Islet of Langerhans (tissue), 1 donor: Measurements from ENCODE around the gene LCP2.

ENCODE experiments used
- FAIRE-seq: peaks from one replicate; lab custom pipeline; 2011; peaks lifted over from hg19 to GRCh38; lab: Jason Lieb, UNC

LCP2 gene

DNA sequence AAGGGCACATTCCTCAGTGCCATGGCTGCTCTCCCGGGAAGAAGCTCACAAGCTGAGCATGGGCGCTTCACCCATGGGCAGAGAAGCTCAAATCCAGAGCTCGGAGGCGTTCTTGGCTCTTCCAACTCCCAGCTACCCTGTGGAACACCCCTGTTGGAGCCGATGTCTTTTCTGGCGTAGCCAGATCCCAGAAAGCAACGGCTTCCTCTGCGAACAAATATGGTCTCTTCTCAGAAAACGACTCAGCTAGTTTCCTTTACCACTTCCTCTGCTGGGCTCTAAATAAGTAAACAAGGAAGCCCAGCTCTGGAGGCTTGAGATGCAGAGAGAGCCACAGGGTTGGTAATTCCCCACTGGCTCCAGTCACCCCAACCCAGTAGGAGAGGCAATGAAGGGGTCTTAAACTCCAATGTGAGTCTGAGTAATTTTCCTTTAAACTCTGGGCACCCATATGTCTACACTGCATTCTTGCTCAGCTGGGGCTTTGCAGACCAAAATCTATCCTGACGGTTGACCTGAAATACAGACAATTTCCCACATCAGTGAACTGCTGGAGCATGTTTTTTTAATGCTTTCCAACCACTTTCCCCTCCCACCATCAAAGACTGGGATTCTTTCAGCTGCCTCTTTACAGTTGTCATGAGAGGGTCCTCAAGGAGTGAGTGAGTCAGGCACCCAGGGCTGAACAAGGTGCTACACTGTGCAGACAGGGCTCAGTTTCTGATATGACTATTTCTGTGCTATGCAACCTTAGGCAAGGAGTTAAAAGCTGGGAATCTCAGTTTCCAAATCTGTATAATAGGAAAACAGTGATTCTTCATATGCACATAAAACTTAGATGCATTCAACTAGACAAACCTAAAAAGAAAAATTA lies at the start of gene LCP2:
TSS of gene LCP2 (minus strand) at position 189 of the 874 bp plus-strand sequence. CDS start at position 23, 166 bp downstream.
- no peak for FAIRE-seq

DNA sequence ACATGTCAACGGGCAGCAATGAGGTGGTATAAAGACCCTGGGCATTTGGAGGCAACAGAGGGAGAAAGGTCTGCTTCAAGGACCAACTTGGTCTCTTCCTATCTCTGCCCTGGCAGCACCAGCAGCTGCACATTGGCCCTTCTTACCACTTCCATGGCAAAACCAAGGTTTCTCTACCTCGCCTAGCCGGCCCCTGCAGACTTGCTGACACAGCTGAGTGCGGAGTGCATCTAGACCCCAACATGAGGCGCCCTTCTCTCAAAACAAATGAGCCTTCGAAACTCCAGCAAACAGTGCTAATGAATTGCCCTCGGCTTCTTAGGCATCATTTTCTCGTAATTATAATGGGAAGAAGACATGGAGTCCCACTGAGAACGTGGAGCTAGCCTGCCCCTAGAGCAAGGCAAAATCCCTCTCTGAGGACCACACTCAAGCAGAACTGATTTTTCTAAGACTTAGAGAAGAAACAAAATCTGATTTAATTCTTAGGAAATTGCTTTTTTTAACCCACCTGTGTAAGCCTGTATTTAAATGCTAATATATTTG lies 49.5 kb upstream of the LCP2 start:
- FAIRE-seq, result no peak

DNA sequence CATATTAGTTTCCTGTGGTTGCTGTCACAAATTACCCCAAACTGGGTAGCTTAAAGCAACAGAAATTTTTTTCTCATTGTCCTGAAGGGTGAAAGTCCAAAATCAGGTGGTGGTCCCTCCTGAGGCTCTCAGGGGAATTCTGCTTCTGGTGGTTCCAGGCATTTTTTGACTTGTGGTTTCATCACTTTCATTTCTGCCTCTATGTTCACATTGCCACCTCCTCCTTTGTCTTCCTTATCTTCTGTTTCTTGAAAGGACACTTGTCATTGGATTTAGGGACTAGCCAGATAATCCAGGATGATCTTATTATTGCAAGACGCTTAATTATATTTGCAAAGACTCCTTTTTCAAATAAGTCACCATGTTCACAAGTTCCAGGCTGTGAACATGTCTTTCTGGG lies 48.4 kb upstream of the LCP2 start:
- no peak for FAIRE-seq

DNA sequence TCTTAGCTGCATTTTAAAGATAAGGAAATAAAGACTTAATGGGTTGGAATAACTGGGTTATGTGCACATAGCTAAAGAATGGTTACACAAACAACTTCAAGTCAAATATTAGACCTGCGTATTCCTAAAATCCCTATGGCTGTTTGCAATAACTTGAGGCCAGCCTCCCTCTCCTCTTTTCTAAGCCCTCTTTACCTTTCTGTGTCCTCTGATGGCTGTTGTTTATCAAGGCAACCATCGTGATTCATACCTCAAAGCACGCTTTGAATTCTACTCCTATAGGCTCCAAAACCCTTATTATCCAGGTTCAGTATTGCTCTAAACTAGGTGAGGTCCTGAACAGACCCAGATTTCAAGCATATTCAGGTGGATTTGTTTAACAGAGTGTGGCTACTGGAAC lies 45.6 kb upstream of the LCP2 start:
- no peak for FAIRE-seq

DNA sequence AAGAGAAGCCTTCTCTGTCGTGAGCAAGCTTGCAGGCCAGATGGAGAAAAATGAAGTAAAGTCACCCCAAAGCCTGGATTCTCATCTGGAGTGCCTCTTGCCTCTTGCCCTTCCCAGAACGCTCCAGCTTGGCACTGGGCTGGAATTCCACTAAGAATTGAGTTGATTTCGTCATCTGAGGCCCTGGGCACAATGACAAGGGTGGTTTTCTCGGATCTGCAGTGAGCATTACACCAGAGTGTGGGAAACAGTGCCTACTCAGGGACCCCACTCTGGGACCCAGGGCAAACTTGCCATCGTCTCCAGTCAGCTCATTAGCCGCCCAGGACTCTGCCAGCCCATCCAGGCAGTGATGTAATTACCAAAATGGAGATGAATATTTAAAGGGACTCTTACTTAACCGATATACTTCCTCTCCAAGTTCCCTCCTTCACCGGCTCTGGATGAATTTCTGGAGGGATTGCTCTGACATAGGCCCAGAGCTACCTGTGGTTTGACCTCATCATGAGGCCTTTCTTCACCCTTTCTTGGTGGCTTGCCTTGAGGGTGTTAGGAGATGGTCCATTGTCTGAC lies 44.7 kb upstream of the LCP2 start:
- no peak for FAIRE-seq

DNA sequence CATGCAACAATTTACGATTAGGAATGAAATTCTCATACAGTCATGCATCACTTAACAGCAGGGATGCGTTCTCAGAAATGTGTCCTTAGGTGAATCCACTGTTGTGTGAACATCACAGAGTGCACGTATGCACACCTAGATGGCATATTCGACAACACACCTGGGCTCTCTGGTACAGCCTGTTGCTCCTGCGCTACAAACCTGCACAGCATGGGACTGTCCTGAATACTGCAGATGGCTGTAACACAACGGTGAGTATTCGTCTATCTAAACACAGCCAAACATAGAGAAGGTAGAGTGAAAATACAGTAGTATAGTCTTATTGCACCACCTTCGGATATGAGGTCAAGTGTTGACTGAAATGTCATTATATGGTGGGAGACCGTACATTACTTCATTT lies 44.0 kb upstream of the LCP2 start:
- FAIRE-seq, result no peak

DNA sequence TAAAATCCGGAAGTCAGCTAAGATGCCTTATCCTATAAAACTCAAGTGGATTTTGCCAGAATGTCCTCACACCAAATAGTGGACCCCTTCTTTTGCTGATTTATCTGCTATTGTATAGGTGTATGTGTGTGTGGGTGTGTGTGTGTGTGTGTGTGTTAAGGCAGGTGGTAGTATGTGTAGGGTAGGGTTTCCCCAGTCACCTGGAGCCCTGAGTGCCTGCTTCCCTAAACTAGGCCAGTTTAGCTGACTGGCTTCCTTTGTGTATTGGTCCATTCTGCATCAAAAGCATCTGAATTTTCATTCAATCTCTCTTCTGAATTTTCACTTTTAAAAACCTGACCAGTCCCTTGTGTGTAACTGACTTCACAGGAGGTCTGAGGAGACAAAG lies 42.2 kb upstream of the LCP2 start:
- FAIRE-seq, result no peak

DNA sequence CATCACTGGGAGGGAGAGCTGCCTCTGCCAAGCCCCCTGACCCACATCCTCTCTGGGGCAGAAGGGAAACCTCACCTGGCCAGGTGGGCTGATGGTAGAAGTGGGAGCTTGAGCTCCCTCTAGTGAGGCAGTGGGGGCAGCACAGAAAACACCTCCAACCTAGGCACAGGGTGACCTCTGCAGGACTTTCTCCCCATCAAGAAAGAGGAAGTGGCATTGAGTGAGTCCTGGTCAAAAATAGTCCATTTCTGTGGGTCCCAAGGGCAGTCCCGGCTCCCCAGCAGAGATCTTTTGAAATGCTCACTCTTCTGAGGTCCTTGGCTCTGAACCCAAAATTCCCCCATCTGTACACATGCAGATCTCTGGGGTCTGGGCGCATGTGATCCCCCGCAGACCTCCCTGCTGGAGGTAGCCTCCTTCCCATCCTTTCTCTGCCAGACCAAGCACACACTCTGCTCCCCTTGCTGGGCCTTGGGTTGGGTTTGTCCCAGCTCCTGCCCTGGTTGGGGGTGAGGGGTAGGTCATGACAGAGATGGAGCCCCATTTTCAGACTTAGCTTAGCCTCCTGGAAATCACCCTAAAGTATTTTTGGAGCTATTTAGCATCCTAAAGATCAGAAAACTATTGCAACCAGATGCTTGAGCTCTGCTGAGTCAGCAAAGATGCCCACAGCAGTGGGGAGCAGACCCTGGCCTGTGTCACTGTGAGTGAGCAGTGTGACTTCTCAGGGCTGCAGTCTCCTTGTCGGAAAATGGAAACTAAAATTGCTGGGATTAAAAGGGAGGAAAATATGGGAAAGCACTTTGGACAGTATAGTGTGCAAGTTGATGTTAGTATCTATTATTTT lies 41.6 kb upstream of the LCP2 start:
- no peak for FAIRE-seq

DNA sequence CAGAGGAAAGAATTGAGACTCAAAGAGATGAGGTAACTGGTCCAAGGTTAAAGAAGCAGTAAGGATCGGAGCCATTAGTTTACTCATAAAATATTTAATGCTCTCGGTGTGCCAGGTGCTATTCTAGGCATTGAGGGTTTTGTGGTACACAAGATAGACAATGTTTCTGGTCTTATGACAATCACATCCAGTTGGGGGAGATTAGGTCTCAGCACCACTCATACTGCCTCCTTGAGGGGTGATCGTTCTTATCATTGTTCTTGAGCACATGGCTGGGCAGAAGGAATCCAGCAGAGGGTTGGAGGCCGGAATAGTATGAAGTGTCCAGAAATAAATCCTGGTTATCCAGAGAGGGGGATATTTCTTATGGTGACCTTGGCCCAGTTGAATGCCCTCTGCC lies 40.7 kb upstream of the LCP2 start:
- no peak for FAIRE-seq

DNA sequence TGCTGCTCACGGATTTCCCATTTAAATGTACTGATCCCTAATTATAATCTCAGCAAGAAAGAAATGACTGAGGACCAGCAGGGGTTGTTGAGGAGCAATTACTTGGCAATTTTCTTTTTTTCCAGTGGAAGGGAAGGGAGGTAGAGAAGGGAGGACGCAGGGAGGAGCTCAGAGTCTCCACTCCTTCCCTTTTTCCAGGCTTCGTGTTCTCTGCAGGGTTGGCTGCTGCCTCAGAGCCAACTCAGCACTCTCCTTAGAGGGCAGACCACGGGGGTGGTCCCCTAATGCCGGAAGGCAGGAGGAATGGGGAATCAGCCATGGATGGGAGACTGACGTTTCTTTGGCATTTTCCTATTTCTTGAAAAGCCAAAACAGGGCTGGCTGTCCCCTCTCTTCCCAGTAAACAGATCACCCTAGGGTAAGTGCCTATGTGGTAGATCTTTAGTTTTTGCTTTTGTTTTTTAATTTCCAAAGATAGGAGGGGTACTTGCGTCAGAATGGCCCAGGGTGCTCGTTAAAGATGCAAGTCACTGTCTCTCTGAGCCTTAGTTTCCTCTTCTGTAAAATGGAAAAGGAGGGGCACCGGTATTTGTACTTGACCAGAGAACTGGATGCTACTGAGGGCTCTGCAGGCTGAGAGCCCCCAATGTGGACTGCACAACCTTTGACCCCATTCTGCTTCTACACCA lies 39.6 kb upstream of the LCP2 start:
- no peak for FAIRE-seq

DNA sequence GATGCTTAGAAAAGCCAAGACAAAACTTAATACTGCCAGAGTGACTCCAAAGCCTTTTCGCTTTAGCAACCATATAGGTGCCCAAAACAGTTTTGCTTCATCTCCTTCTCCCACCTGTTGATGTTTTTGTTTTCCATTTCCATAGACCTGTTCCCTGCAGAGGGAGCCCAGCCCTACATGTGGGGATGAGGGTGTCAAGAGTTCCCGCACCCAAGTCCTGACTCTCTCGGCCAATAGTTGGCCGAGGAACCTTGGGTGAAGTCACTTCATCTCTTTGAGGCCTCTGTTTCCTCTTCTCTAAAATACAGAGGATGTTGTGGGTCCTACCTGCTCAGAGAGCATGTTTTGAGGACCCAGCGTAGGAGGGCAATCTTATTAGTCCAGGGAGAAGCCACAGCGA lies 38.5 kb upstream of the LCP2 start:
- no peak for FAIRE-seq

DNA sequence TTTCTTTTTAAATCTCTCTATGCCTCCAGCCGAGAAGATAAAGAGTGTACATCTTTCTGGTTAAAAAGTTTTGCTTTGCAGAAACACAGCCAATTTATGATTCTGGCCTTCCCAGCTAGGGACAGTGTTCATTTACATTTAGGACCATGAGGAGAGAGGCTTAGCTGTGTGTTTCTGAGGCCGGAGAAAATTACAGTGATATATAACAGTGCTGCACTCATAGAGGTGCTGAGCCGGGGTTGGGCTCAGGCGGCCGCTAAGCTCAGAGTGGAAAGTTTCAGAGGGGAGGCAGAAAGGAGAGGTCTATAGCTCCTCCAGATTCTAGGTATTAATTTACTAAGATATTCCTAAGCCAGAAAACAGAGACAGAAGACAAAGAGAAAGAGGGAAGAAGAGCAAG lies 37.0 kb upstream of the LCP2 start:
- FAIRE-seq, result no peak

DNA sequence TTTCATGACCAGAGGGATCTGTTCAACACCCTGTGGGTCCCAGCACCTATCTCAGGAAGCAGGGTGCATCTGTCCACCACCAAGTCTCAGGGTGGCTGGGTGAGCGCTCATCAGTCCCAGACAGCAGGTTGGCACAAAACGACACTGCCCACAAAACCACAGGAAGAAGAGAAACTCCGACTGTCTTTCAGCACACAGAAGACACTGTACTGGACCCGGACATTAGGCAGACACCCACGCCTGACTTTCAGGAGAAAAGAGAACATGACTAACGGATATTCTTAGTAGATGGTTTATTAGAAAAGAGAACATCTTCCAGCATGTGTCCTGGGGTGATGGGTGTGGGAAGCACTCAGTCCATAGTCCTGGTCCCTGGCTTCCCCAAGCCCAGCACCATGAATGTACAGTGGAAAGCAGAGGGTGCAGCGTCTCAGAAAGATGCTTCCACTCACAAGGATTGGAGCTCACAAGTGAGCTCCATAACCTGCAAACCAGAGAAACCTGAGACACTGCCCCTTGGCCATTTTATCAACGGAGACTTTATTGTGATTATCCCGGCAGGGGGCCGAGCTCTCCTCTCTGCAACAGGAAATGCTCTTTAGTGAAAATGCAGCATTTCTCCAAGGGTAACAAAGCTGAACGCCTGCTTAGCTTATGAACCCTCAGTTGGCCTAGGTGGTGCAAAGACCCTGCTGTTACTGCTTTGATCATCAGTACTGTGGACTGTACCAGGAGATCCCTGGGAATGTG lies 35.8 kb upstream of the LCP2 start:
- FAIRE-seq, result no peak

DNA sequence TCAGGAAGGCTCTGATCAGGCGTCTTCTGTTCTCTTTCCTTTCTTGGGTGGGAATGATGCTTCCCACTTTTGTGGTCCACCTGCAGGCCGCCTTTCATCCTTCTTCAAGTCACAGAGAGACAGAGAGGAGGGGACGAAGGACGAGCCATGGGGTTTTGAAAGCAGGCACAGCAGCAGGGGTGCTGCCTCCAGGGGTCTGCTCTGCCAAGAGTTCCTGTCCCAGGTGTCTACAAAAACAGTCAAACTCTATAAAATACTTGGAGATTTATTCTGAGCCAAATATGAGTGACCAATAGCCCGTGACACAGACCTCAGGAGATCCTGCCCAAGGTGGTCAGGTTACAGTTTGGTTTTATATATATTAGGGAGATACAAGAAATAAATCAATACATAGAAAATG lies 34.5 kb upstream of the LCP2 start:
- FAIRE-seq, result no peak

DNA sequence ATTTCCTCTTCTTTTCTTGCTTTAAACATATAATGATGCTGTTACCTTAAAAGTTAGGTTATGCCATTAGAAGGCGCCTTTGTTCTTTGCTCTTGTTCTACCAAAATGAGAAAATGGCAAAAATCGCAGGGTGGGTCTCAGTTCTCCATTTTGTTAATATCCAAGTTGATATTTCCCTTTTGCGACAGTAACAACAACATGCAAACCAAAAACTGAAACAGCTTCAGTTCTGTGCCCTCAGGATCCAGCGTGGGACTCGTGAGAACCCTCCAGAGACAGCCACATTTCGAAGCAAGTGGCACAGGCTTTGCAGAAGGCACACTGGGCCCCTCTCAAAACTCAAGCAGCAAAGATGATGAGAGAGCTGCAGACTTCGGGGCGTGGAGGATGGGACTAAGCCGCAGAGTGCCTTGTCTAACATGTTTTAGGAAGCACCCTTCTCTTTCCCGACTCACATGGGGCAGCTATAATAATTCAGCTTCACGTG lies 33.0 kb upstream of the LCP2 start:
- FAIRE-seq, result no peak

DNA sequence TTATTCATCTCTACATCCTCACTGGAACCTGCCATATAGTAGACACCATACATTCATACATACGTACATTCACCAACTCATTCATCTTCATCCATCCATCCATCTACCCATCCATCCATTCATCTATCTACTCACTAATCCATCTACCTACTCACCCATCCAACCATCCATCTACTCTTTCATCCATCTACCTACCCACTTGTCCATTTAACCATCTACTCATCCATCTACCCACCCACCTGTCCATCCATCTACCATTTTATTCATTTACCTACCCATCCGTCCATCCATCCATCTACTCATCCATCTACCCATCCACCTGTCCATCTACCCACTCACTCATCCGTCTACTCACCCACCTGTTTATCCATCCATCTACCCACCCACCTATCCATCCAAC lies 31.9 kb upstream of the LCP2 start:
- no peak for FAIRE-seq

DNA sequence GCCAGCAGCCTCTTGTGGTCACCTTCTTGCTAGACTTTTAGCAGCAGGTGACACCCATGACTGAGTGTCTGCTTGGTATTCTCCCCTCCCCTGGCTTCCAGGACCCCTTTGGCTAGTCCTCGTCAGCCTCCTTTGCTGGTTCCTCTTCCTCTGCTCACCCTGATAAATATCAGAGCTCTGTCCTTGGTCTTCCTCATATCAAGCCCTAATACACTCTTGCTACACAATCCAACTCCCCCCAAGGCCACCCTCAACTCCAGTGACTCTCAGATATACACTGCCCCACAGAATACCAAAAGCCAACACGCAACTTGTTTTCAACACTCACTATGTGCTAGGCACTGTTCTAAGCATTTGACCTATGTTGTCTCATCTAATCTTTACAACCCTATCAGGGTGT lies 30.3 kb upstream of the LCP2 start:
- FAIRE-seq, result no peak

DNA sequence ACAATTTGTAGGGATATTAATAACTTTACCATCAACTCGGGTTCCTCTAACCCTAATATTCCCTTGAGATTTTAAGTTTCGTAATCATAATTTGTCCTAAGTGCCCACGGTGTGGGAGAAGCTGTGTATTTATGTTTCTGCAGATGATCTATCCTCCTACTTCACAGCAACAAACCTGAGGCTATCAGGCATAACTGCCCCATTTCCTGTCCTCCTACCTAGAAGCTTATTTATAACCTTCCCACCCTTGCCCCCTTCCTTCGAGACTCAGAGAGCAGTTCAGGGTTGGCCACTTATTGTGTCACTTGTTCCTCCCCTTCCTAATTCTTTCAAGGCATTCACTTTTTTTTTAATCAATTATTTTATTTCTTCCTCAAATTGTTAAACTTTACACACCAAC lies 29.6 kb upstream of the LCP2 start:
- FAIRE-seq, result no peak

DNA sequence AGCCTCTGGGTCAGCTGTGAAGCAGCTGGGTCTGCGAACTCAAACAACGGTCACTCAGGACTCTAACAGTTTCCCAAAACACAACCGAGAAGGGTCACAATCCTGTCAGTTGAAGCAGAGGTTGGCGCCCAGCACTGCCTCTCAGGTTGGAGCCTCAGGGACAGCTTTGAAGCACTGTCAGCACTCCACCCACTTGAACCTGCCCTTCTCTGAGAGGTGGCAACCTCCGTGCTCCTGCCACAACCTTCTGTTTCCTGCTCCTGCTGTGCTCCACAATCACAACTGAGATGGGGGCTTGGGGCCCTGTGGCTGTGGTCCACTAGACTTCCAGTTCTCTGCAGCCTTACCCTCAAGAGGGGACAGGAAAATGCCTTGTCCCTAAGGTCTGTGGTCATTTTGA lies 21.7 kb upstream of the LCP2 start:
- no peak for FAIRE-seq

DNA sequence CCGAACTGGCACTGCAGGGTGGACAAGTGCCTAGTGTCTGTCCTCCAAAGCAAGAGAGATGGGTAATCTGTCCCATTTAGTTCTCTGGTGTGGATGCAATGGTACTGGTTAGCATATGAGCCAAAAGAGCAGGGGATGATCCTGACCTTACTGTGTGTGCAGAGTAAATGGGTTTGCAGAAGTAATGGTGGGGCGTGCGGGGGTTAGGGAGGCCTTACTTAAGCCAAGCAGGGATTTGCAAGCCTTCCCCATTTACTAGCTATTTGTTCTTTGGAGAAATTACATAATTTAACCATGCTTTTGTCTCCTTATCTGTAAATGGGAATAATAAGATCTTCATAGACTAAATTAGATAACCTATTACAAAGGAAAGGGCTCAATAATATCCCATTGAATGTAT lies 19.9 kb upstream of the LCP2 start:
- no peak for FAIRE-seq

DNA sequence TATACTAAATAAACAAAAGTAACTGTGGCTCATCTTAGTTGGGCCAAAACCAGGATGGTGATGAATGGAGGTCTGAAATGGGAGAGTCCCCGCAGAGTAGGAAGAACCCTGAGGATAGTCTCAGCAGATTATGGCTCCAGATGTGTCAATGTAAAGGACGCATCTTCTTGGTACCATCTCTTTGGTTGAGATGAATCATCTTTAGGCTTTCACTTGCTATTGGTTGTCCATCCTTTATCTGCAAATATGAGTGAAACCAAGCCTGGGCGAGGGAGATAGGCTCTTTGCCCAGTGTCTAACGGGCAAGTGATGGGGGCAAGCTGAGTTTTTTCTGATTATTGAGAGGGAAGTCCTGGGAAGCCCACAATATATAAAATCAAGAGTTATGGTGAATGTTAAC lies 19.4 kb upstream of the LCP2 start:
- no peak for FAIRE-seq
